ENCODE results near the gene SLC35F2. TPM values are rescaled to one million over a fixed set of nuclear protein-coding genes. Genes with fewer than 3 reads are reported as not detected.
"Not testable (repeated sequence)": the region's sequence is repeated elsewhere in the genome, so short reads cannot be mapped to it uniquely, and the experiment has no call there.

SLC35F2 gene
- total RNA-seq, 1 donor from 2014 or later, result 0.46 TPM

DNA sequence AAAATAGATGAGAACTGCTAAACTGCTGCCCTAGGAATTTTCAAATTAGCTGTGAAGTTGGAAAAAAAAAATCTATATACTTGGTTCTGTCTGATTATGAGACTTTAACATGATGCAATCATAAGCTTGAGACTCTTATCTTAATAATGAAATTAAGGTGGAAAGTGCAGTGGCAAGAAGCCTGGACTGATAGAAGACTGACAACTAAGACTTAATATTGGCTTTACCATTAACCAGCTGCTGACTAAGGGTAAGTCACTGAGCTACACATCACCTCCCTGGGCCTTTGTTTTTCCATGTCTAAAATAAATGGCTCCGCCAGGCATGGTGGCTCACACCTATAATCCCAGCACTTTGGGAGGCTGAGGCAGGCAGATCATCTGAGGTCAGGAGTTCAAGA, 56.9 kb downstream of the SLC35F2 start:
- intact Hi-C loops (cut with DNase I), result no loop called here
- ATAC-seq (no peak), DNase-seq (ENCODE audit: missing footprints) (no peak)

DNA sequence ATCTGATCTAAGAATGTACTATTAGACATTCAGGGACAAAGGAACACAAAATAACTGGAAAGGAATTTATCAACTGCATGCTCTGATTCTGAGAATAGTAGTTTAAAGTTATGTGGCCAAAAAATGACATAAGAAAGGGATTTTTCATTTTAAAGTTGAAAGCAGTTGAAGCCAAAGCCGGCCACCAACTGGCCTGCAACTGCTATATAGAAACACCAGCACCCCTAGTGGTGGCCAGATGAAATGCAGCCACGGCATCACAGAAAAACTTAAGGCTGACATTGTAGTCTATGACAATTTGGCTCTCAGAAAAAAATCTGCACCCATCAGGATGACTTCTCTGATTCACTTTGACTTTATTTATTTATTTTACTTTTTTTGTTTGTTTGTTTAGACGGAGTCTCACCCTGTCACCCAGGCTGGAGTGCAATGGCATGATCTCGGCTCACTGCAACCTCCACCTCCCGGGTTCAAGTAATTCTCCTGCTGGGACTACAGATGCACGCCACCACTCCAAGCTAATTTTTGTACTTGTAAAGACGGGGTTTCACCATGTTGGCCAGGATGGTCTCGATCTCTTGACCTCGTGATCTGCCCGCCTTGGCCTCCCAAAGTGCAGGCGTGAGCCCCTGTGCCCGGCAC, 59.2 kb downstream of the SLC35F2 start:
- intact Hi-C loops (cut with DNase I), result no loop called here

DNA sequence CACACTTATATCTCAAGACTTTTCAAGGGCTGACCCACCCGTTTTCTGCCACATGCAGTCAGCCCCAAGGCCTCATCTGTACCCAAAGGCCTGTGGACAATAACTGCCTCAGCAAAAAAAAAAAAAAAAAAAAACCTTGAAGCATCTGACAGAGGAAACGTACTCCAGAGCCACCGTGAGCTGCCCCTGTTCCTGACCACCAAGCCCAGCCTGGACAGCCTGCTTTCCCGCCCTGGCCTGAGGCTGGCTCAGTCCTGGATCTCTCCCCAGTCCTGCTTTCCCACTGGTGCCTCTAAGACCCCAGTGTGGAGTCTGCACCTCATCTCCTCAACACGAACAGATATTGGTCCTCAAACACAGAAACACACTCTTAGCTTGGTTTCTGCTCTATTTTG, 66.5 kb downstream of the SLC35F2 start:
- ATAC-seq, result no peak
- intact Hi-C loops (cut with DNase I), result no loop called here

More for the DNA sequence above, 59.2 kb downstream of the SLC35F2 start:
- ATAC-seq, result no peak
- peak; percentile 83 for DNase-seq (ENCODE audit: missing footprints)

DNA sequence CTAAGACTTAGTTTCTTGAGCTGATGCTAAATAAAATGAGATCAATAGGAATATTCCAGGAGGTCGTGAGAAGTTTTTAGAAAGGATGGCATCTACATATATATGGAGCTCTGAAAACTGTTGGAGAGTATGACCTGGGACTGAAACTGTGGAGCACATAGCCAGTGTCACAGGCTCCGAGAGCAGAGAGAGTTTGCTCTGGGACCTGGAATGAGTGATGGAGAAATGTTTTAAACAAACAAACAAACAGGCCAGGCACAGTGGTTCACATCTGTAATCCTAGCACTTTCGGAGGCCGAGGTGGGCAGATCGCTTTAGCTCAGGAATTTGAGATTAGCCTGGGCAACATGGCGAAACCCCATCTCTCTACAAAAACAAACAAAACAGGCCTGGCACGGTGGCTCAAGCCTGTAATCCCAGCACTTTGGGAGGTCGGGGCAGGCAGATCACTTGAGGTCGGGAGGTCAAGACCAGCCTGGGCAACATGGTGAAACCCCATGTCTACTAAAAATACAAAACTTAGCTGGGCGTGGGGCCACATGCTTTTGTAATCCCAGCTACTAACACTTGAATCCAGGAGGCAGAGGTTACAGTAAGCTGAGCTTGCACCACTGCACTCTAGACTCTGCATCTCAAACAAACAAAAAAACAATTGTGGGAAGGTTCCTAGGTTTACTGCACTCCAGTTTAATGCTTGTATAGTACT, 67.1 kb downstream of the SLC35F2 start:
- ATAC-seq, result no peak
- intact Hi-C loops (cut with DNase I), result no loop called here
- DNase-seq (ENCODE audit: missing footprints), result no peak

More for the DNA sequence above, 66.5 kb downstream of the SLC35F2 start:
- no peak for DNase-seq (ENCODE audit: missing footprints)

DNA sequence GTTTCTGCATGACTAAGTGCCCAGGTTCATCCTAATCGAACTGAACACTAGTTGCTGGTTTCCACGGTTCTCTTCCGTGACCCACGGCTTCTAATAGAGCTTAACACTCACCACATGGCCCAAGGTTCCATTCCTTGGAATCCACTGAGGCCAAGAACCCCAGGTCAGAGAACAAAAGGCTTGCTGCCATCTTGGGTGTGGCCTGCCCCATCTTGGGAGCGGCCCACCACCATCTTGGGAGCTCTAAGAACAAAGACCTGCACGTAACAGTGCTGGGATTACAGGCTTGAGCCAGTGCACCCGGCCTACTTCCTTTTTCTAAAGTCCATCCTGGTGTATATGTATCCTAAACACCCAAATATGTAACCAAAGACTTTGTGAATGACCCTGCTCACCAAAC, 68.8 kb downstream of the SLC35F2 start:
- no peak for ATAC-seq
- intact Hi-C loops (cut with DNase I), result no loop called here

DNA sequence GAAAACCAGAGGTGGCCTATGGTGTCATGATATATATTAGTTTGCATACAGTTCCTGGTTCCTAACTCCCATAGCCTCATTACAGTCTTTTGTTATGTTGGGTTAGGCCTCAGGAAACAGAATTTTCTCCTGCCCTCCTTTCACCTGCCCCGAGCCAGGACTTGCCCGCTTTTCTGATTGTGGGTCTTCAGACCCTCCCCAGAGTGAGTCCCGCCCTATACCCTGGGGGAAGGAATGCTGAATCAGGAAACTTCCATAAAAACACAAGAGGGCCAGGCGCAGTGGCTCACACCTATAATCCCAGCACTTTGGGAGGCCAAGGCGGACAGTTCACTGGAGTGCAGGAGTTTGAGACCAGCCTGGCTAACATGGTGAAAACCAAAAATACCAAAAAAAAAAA, 70.9 kb downstream of the SLC35F2 start:
- DNase-seq (ENCODE audit: missing footprints) (no peak), ATAC-seq (no peak)
- intact Hi-C loops (cut with DNase I), result no loop called here

More for the DNA sequence above, 68.8 kb downstream of the SLC35F2 start:
- DNase-seq (ENCODE audit: missing footprints), result no peak

DNA sequence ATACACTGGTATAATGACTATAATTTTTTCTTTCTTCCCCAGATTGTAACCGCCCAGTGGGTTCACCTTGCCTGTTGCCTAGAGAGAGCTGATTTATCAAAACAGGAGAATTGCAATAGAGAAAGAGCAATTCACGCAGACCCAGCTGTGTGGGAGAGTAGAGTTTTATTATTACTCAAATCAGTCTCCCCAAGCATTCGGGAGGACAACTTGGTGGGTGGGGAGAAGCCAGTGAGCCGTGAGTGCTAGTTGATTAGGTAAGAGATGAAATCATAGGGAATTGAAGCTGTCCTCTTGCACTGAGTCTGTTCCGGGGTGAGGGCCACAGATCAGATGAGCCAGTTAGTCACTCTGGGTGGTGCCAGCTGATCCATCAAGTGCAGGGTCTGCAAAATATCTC, 73.2 kb downstream of the SLC35F2 start:
- ATAC-seq (no peak), DNase-seq (ENCODE audit: missing footprints) (no peak)
- intact Hi-C loops (cut with DNase I), result no loop called here

DNA sequence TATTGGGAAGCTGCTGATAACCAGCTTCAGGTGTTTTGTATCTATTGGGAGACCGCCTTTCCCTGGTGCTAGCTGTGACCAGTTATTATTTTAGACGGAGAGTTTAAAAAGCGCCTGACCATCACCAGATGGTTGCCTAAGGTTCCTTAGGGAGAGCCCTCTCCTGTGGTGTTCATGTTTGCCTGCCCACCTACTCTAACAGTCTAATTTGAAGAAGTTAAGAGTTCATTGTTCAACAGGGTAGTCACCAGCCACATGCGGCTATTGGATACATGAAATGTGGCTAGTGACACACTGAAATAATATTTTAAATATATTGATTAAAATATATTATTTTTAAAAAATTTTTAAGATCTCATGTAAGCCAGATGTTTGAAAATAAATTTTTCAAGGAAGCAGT, 75.5 kb downstream of the SLC35F2 start:
- intact Hi-C loops (cut with DNase I), result no loop called here
- DNase-seq (ENCODE audit: missing footprints), result no peak
- no peak for ATAC-seq

DNA sequence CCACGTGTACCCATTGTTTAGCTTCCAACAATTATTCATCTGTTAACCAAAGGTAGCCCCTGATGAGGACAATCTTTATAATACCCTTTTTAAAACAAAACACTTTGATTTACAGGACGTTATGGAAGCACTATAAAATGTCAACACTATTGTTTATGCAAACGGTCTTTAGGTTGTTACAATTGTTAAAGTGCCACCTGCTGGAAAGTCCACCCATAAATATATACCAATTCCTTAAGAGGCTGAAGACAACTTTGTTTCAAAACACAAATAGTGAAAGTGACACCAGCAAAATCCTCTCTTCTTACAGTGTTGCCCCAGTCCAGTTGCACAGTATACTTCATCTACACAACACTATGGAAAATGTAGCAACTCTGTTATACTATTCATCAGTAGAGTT, 77.8 kb downstream of the SLC35F2 start:
- intact Hi-C loops (cut with DNase I), result no loop called here
- DNase-seq (ENCODE audit: missing footprints) (no peak), ATAC-seq (no peak)

DNA sequence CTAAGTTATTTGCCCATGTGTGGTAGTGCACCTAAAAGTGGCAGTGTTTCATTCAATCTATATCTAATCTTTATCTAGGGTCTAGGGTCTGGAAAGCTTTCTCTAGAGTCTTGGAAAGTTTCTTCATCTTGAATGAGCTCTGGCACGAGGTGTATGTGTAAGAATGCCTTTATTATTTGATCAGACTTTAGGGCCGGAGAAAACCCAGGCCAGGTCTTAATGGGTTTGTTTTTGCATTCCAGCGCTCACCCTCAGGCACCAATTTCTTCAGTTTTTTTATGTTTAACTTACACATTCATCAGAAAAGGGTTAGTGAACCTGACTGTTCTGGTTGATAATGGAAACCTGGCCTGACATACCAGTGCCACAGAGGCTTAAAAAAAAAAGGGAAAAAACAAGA, 78.5 kb downstream of the SLC35F2 start:
- intact Hi-C loops (cut with DNase I), result no loop called here
- no peak for ATAC-seq
- DNase-seq (ENCODE audit: missing footprints), result no peak

DNA sequence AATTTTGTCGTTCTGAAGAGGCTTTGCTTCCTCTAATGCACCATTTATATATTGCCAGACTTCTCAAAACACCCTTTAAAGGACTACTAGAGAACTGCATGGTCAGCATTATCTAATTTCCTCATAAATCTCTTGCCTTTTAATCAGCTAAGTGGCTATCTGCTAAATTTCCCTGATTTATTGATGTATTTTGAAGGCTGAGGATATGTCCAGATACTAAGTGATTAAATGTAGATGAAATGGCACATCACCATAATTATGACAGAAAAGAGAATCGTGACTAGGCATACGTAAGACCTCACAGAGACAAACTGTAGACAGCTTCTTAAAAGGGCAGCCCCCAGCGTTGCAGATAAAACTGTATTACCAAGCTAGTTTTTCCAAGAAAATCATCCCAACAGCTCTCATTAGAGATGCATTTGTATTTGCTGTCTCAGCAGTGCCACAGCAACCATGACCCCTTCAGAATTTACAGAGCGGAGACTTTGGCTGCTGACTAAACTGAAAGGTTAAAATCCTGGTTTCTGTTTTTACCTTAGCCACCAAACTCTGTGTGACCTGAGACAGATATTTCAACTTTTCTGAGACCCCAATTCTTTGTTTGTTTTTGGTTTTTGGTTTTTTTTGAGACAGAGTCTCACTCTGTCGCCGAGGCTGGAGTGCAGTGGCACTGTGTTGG, 79.6 kb downstream of the SLC35F2 start:
- ATAC-seq (no peak), DNase-seq (ENCODE audit: missing footprints) (no peak)
- intact Hi-C loops (cut with DNase I), result no loop called here

DNA sequence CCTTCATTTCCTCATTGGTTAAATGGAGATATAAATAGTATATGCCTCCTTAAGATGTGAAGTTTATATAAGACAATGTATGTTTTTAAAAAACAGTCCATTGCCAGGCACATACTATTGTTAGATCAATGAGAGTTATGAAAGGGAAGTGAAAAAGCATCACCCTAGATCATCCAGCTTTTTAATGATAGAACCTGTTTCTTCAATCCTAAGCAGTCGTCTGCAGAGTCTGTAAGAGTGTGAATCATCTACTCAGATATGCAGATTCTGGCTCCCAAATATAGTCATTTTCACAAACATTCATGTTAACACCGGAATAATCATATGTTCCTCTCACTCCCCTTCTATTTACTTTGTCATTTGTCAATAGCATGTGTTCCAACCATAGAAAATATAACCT, 81.5 kb downstream of the SLC35F2 start:
- DNase-seq (ENCODE audit: missing footprints) (no peak), ATAC-seq (no peak)
- intact Hi-C loops (cut with DNase I), result no loop called here

DNA sequence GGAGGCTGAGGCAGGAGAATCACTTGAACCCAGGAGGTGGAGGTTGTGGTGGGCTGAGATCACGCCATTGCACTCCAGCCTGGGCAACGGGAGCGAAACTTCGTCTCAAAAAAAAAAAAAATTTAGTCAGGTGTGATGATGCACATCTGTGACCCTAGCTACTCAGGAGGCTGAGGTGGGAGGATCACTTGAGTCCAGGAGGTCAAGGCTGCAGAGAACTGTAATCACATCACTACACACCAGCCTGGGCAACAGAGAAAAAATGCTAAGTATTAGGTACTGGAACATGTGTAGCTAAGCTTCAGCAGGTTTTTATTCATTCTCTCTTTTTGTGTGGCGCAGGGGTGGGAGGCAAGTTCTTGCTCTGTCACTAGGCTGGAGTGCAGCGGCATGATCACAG, 82.5 kb downstream of the SLC35F2 start:
- no peak for ATAC-seq
- no peak for DNase-seq (ENCODE audit: missing footprints)
- intact Hi-C loops (cut with DNase I), result no loop called here

DNA sequence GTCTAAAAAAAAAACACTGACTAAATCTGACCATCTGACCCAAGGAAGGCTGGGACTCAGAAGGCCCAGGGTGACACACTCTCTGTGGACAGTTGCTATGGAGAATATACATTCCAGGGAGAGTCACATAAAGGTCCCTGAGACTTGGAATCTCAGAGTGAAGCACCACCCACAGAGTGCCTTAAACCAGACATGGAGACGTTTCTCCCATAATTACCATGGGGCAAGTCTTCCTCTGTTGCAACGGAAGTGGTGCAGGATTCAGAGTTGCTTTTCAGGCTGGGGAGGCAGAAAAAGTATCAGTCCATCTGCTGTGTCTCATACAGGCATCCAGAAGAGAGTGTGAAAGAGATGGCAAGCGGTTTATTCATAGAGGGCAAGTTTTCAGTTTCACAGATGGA, 88.0 kb downstream of the SLC35F2 start:
- intact Hi-C loops (cut with DNase I), result loop anchor here (5.0 kb wide), 1 partner anchor 193 kb away; no protein-coding TSS in a partner anchor
- ATAC-seq (no peak), DNase-seq (ENCODE audit: missing footprints) (no peak)

DNA sequence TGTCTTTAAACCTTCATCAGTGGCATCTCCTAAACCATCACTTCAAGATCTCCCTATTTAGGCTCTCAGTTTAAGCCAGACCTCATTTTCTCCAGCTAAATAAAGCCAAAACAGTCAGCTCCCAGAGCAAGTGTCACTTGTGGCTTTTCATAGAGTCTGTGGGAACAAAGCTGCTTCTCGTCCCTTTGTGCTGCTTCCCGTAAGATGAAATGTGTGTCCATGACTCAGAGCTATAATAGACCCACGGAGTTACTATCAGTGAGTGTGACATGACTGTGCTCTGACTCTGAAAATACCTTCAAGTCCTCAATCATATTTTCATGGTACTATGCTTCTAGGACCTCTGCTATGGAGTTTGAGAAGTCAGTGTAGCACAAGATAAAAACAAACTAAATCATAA, 89.4 kb downstream of the SLC35F2 start:
- intact Hi-C loops (cut with DNase I), result no loop called here
- DNase-seq (ENCODE audit: missing footprints) (no peak), ATAC-seq (no peak)

DNA sequence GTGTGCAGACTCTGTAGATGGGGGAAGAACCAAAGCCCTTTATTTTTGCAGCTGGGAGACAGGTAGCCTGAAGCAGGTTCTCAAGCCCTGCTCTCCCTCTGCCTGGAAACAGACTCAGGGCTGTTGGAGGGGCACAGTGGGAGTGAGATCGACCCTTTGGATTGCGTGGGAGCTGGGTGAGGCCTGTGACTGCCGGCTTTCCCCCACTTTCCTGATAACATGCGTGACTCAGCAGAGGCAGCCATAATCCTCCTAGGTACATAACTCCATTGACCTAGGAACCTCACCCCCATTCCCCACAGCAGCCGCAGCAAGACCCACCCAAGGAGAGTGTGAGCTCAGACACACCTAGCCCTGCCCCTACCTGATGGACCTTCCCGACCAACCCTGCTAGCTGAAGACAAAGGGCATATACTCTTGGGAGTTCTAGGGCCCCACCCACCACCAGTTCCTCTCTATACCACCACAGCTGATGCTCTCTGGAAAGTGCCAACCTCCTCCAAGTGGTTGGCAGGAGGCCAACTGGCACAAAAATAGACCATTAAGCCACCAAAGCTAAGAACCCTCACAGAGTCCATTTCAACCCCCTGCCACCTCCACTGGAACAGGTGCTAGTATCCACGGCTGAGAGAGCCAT, 99.8 kb downstream of the SLC35F2 start:
- ATAC-seq; intact Hi-C loops (cut with DNase I); DNase-seq (ENCODE audit: missing footprints): not testable (repeated sequence)

DNA sequence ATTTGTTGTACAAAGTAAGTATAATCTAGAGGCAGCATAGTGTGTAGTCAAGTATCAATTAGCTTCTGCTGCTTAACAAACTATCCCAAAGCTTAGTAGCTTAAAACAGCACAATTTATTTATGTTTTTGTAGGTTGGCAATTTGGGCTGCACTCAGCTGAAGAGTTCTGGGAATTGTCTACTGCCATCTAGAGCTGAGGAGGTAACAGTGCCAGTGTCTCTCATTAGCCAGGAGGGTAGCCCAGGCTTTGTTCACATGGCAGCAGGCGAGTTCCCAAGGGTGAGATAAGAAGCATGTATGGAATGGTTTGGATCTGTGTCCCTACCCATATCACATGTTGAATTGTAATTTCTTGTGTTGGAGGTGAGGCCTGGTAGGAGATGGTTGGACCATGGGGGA, 100.9 kb downstream of the SLC35F2 start:
- DNase-seq (ENCODE audit: missing footprints) (no peak), ATAC-seq (no peak)
- intact Hi-C loops (cut with DNase I), result no loop called here

DNA sequence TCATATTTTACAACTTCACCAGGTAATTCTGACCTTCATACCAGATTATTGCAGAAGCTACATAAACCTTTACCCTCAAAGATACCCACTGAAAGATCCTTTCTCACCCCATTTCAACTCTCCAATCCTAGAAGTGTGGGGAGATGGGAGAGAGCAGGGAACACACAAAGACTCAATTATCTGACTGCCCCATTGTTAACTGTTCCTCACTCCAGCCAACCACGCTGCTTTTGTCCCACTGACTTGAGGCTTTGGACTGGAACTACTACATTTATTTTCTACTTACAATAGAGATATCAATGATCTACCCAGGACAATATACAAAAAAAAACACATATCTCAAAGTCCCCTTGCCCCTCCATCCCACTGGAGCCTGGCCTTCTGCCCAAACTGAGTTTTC, 102.0 kb downstream of the SLC35F2 start:
- ATAC-seq (no peak), DNase-seq (ENCODE audit: missing footprints) (no peak)
- intact Hi-C loops (cut with DNase I), result no loop called here

DNA sequence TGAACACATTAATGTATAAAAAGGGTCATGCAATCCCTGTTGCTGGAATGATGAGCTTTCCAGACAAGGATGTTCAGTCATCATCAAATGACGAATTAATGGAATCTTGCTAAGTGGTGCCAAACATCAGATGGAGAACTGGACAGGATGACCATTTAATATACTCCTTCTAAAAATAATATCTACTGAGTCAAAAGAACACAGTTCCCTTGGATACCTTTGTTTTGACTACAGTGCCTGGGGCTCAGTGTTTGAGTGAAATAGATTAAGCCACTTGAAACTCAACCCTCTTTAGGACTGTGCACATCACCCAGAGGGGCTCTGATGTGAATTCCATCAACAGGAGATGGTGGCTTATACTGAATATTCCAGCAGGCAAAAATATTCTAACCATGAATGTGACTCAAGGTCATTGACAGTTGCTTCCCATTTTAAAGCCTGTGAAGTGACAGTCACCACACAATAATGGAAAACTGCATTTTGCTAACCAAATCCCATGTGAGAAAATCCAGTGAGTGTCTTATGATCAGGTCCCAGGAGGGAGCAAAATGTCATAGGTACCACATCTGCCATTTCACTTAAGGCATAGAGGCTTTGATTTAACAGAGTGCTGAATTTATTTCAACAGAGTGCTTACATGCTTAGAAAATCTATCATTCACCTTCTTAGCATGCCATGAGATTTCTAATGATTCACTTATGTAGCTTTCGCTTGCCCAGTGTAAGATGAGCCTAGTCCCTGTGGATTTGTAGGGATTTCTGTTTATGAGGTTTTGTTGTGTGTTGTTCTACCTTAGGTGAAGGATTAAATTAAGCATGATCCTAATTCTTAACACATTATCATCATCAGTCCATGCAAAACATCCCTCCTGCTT, 105.4 kb downstream of the SLC35F2 start:
- no peak for ATAC-seq
- intact Hi-C loops (cut with DNase I), result no loop called here
- no peak for DNase-seq (ENCODE audit: missing footprints)
